HL-60 (cell line): ENCODE data around the gene TTC39A.

ENCODE experiments used
- DNase-seq, 2 experiments: peaks; one replicate each; pipeline ENCODE4 v3.0.0-alpha.2; 2010 to 2020; ENCODE audit warnings: low read depth in 1 of 2, low spot score in 1 of 2
- H3K27ac ChIP-seq: fragments of 250-450 bp; sonication (Bioruptor Pico); replicated peaks from 2 replicates; pipeline ENCODE4 v1.5.1; 2020; ENCODE audit warnings: mild to moderate bottlenecking, moderate library complexity
- H3K27me3 ChIP-seq: fragments of 250-450 bp; sonication (Bioruptor Pico); 2 replicates; pipeline ENCODE4 v1.5.1; 2021; ENCODE audit warnings: mild to moderate bottlenecking, moderate library complexity; ENCODE audit not compliant: insufficient read depth, poor library complexity, severe bottlenecking
- H3K4me3 ChIP-seq: replicated peaks from 2 replicates; pipeline ENCODE4 v1.5.1; 2011; ENCODE audit warnings: mild to moderate bottlenecking, control low read depth, low read length; ENCODE audit not compliant: insufficient read depth
- CTCF ChIP-seq: IDR thresholded peaks from one replicate; pipeline ENCODE4 v1.5.1; 2011; ENCODE audit warnings: low read length, control low read depth, inconsistent platforms; ENCODE audit not compliant: insufficient read depth
- GABPA ChIP-seq: IDR thresholded peaks from 2 replicates; pipeline ENCODE4 v1.6.1; 2012; ENCODE audit warnings: low read depth
- POLR2AphosphoS5 ChIP-seq: IDR thresholded peaks from 2 replicates; pipeline ENCODE4 v1.6.1; 2012; ENCODE audit warnings: low read depth
- REST ChIP-seq: IDR thresholded peaks from 2 replicates; pipeline ENCODE4 v1.6.1; 2012; ENCODE audit warnings: low read depth; ENCODE audit not compliant: insufficient replicate concordance
- SPI1 ChIP-seq: IDR thresholded peaks from 2 replicates; pipeline ENCODE4 v1.6.1; 2012; ENCODE audit warnings: low read depth, mild to moderate bottlenecking, borderline replicate concordance

Gene TTC39A

DNA sequence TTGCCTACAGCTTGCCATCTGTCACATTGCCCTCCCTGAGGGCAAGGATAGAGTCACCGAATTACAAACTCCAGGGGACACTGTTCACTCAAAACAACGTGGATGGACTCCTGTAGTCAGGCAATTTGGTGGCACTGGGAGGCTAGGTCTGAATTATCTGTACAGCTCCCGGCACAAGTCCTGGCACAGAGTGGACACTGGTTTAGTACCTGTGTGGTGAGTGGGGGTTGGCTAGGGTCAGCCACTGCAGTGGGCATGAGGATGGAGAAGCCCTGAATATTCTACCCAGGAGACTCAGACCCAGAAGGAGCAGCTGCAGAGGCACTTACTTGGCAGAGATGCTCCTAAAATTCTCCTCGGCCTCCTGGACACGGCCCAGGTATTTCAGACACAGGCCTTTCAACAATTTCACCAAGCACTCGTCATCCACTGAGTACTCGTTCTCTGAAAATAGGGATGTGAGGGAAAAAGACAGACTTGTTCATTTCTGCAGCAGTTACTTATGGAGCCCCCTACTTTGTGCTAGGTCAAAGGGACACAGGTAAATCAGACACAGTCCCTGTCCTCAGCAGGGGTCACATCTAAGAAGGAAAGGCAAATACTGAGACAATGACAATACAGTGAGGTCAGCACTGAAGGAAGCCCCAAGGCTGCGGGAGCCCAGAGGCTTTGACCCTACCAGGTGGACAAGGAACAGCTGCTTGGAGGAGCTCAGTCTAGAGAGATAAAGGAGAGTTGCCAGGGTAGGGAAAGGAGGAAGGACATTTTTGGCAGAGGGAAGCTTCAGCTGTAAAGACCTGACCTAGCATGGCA lies 40.5 kb downstream of the TTC39A start:
- DNase-seq: no peak
- no peak overlapping the region for H3K27ac ChIP-seq
- no peak overlapping the region for H3K4me3 ChIP-seq
- H3K27me3 ChIP-seq: no peaks in the 10 kb centered on the region
- no peak for TF ChIP-seq REST
- no peak for TF ChIP-seq GABPA
- TF ChIP-seq POLR2AphosphoS5: no peak
- no peak for TF ChIP-seq CTCF
- no peak for TF ChIP-seq SPI1

- Histone ChIP-seq H3K27me3 (no peaks in the 10 kb centered on the region), H3K4me3 (no peak overlapping the region), H3K27ac (no peak overlapping the region)
- TF ChIP-seq GABPA (no peak), REST (no peak), CTCF (no peak), POLR2AphosphoS5 (no peak), SPI1 (no peak)
- DNase-seq: no peak
These were observed 41.8 kb downstream of the TTC39A start for GRCh38 chr1:51288578-51288977.

DNA sequence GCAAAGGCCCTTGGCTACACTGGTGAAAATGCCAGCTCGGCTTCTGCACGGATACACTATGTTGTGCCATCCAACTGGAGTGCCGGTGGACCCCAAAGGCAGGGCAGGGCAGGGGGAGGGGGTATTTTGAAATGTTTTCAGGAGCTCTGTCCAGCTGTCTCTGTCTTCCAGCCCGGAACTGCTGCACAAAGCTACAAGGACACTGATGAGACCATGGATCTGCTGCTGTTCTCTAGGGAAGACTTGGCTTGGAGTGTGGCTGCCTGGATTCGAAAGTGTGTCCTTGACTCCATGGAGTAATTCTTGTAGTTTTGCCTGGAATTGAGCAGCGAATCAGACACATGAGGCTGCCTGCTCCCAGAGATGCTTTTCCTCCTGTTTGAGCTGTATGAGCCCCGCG lies 42.4 kb downstream of the TTC39A start:
- Histone ChIP-seq H3K27ac (no peak overlapping the region), H3K4me3 (no peak overlapping the region), H3K27me3 (no peaks in the 10 kb centered on the region)
- TF ChIP-seq POLR2AphosphoS5 (no peak), REST (no peak), SPI1 (no peak), GABPA (no peak), CTCF (no peak)
- no peak for DNase-seq
